ENCODE measurements around the gene SKIDA1. TPM values are rescaled to one million over a fixed set of nuclear protein-coding genes. Genes with fewer than 3 reads are reported as not detected.
"Not testable (repeated sequence)": the region's sequence is repeated elsewhere in the genome, so short reads cannot be mapped to it uniquely, and the experiment has no call there.

The SKIDA1 gene
- total and polyA plus RNA-seq, 11 donors = 0.61 to 5.4 (median 3.1) TPM

GRCh38 chr10:21556527-21556926 lies 31.0 kb upstream of the SKIDA1 start:
- no peak for ATAC-seq
- WGBS, 4 donors = 76 to 78% (median 78%) methylated on average over 8 of the region's 8 CpGs

DNA sequence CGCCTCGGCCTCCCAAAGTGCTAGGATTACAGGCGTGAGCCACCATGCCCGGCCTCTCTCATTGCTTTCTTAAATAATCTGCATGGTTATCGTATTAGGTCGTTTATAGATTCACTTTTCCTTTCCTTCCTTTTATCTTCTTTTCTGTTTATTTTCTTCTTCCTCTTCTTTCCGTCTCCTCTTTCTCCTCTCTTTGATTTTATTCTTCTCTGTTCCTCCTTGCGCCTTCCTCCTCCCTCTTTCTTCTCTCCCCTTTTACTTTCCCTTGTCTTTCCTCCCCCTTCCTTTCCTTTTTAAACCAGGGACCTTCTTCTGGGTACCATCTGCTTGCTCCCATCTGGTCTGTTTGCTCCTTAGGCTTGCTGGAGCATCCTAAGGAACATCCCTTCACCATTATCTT lies 27.2 kb upstream of the SKIDA1 start:
- intact Hi-C loops (cut with DNase I) = no loop called here
- DNase-seq (no peak), ATAC-seq (no peak)
- no peak overlapping the region for H3K27ac ChIP-seq
- H3K9me3 ChIP-seq = no peaks in the 10 kb centered on the region
- 89 to 95% (median 91%) methylated on average over 8 of the region's 8 CpGs for WGBS, 4 donors
- no peaks in the 10 kb centered on the region for H3K27me3 ChIP-seq
- TF ChIP-seq POLR2A (IDR thresholded peaks at IDR 0.05) = no peak
- peaks cover 0 to 22% (median 9%) of the 10 kb centered on the region in 12 donors for H3K4me1 ChIP-seq
- H3K36me3 ChIP-seq = peaks cover 0 to 93% (median 78%) of the 10 kb centered on the region in 9 donors
- H3K4me3 ChIP-seq = no peak overlapping the region

More at GRCh38 chr10:21556527-21556926, 31.0 kb upstream of the SKIDA1 start:
- intact Hi-C loops (cut with DNase I) = no loop called here
- Histone ChIP-seq H3K4me1 (peaks cover 0 to 18% (median 3%) of the 10 kb centered on the region in 12 donors), H3K27me3 (no peaks in the 10 kb centered on the region), H3K9me3 (no peaks in the 10 kb centered on the region), H3K36me3 (peaks cover 0 to 92% (median 81%) of the 10 kb centered on the region in 9 donors), H3K4me3 (no peak overlapping the region), H3K27ac (no peak overlapping the region)
- DNase-seq = no peak
- no peak for TF ChIP-seq POLR2A (IDR thresholded peaks at IDR 0.05)
- TF ChIP-seq, protein P1, sequence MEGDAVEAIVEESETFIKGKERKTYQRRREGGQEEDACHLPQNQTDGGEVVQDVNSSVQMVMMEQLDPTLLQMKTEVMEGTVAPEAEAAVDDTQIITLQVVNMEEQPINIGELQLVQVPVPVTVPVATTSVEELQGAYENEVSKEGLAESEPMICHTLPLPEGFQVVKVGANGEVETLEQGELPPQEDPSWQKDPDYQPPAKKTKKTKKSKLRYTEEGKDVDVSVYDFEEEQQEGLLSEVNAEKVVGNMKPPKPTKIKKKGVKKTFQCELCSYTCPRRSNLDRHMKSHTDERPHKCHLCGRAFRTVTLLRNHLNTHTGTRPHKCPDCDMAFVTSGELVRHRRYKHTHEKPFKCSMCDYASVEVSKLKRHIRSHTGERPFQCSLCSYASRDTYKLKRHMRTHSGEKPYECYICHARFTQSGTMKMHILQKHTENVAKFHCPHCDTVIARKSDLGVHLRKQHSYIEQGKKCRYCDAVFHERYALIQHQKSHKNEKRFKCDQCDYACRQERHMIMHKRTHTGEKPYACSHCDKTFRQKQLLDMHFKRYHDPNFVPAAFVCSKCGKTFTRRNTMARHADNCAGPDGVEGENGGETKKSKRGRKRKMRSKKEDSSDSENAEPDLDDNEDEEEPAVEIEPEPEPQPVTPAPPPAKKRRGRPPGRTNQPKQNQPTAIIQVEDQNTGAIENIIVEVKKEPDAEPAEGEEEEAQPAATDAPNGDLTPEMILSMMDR (IDR thresholded peaks at IDR 0.05) = no peak

DNA sequence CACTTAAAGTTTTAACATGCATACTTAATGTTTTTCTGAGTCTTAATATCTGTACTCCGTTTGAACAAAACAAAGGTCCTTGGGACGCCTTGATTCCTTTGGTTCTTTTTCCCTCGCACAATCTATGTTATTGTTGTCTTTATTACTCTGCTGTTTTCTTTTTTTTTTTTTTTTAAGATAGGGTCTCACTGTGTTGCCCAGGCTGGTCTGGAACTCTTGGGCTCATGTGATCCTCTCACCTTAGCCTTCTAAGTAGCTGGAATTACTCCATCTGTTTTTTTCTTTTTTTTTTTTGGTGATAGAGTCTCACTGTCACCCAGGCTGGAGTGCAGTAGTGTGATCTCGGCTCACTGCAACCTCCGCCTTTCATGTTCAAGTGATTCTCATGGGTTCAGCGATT lies 21.8 kb upstream of the SKIDA1 start:
- DNase-seq (no peak), ATAC-seq (no peak)
- peaks cover 0 to 92% (median 81%) of the 10 kb centered on the region in 9 donors for H3K36me3 ChIP-seq
- no peaks in the 10 kb centered on the region for H3K27me3 ChIP-seq
- H3K4me1 ChIP-seq = peaks cover 0 to 20% (median 8%) of the 10 kb centered on the region in 12 donors
- H3K27ac ChIP-seq = no peak overlapping the region
- WGBS, 4 donors = 89 to 91% (median 91%) methylated on average over 6 of the region's 6 CpGs
- H3K4me3 ChIP-seq = no peak overlapping the region
- no peak for TF ChIP-seq POLR2A (IDR thresholded peaks at IDR 0.05)
- TF ChIP-seq, protein P1 (IDR thresholded peaks at IDR 0.05) = no peak
- H3K9me3 ChIP-seq = no peaks in the 10 kb centered on the region
- intact Hi-C loops (cut with DNase I) = no loop called here

DNA sequence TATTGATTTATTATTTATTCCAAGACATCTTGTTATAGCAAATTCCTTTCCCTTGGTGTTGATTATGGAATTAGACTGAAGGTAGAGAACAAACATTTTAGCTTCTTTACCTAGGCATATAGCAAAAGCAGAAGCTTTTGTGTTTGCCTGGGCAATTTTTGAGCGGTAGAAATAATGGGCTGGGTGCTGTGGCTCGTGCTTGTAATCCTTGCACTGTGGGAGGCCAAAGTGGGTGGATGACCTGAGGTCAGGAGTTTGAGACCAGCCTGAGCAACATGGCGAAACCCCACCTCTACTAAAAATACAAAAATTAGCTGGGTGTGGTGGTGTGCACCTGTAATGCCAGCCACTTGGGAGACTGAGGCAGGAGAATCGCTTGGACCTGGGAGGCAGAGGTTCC lies 15.2 kb upstream of the SKIDA1 start:
- DNase-seq; H3K27me3 ChIP-seq; H3K27ac ChIP-seq; ATAC-seq; H3K9me3 ChIP-seq; intact Hi-C loops (cut with DNase I); H3K4me3 ChIP-seq: not testable (repeated sequence)
- Histone ChIP-seq H3K4me1 (peaks cover 0 to 10% (median 5%) of the 10 kb centered on the region in 12 donors), H3K36me3 (peaks cover 0 to 94% (median 87%) of the 10 kb centered on the region in 9 donors)
- WGBS, 4 donors = 93 to 98% (median 98%) methylated on average over 4 of the region's 4 CpGs

GRCh38 chr10:21536874-21537273 lies 11.4 kb upstream of the SKIDA1 start:
- Histone ChIP-seq H3K4me1 (peaks cover 0 to 31% (median 21%) of the 10 kb centered on the region in 12 donors), H3K27ac (no peak overlapping the region), H3K9me3 (no peaks in the 10 kb centered on the region), H3K4me3 (no peak overlapping the region), H3K27me3 (no peaks in the 10 kb centered on the region), H3K36me3 (peaks cover 0 to 56% (median 48%) of the 10 kb centered on the region in 9 donors)
- no peak for TF ChIP-seq POLR2A (IDR thresholded peaks at IDR 0.05)
- TF ChIP-seq, protein P1 (IDR thresholded peaks at IDR 0.05) = no peak
- intact Hi-C loops (cut with DNase I) = loop anchor here in 6 of 10 donors (5.0 to 10.0 kb wide), 5 partner anchors 40 to 468 kb away; partner anchors contain the start of gene DNAJC1 (in 1 of the 6)
- WGBS, 4 donors = 81 to 93% (median 91%) methylated on average over 3 of the region's 3 CpGs
- DNase-seq (no peak), ATAC-seq (no peak)

DNA sequence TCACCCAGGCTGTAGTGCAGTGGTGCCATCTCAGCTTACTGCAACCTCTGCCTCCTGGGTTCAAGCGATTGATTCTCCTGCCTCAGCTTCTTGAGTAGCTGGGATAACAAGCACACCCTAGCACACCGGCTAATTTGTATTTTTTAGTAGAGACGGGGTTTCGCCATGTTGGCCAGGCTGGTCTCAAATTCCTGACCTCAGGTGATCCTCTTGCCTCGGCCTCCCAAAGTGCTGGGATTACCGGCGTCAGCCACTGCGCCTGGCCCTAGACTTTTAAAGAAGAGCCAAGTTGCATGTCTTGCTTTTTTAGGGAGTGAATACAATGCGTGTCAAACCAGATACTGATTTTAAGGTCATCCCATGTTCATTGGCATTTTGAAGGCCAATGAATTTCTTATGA lies 10.5 kb upstream of the SKIDA1 start:
- Histone ChIP-seq H3K27ac (peak overlapping the region in 4 of 12 donors; percentile 91 to 98 (median 96)), H3K4me1 (peaks cover 0 to 31% (median 22%) of the 10 kb centered on the region in 12 donors), H3K4me3 (peak overlapping the region in 7 of 12 donors; percentile 71 to 88 (median 79)), H3K36me3 (peaks cover 0 to 47% (median 39%) of the 10 kb centered on the region in 9 donors)
- H3K9me3 ChIP-seq, DNase-seq, H3K27me3 ChIP-seq, ATAC-seq: not testable (repeated sequence)
- WGBS, 4 donors = 68 to 75% (median 69%) methylated on average over 9 of the region's 9 CpGs
- intact Hi-C loops (cut with DNase I) = loop anchor here in 6 of 10 donors (5.0 to 10.0 kb wide), 5 partner anchors 39 to 469 kb away; partner anchors contain the start of gene DNAJC1 (in 1 of the 6)
